A549 (cell line): ENCODE measurements around the gene DYNC1LI2. TPM values are rescaled to one million over a fixed set of nuclear protein-coding genes. Genes with fewer than 3 reads are reported as not detected.
A peak's percentile ranks its signal among the peaks of the same experiment; 100 is the strongest.

Experiments
- ATAC-seq, 2 experiments: fragments of 200-7000 bp in 1 of 2; fragments of >200 bp in 1 of 2; cut with Nextera tagmentation in 1 of 2; cut with Tn5 transposase in 1 of 2; 3 replicates each; pipeline versions ENCODE4 v1.8.0 to v1.9.1; 2018 to 2020; ENCODE audit warnings: mild to moderate bottlenecking in 1 of 2, moderate library complexity in 1 of 2
- CTCF ChIA-PET: fragments of 300-600 bp; sonication (Branson Sonifier 250); formaldehyde crosslinking; extraction: SDS; loops from one replicate; lab custom pipeline; 2021; ENCODE audit warnings: antibody characterized with exemption, inconsistent platforms; lab: Yijun Ruan, JAX
- POLR2A ChIA-PET: fragments of 350-600 bp; formaldehyde crosslinking; extraction: SDS; loops from one replicate; lab custom pipeline; 2021; ENCODE audit warnings: antibody characterized with exemption, inconsistent platforms; lab: Yijun Ruan, JAX
- DNase-seq, 2 experiments: peaks; one replicate each; pipeline versions ENCODE4 v3.0.0 to v3.0.0-alpha.2; 2011 to 2016; ENCODE audit warnings: low read depth in 1 of 2, low spot score in 1 of 2
- FAIRE-seq: peaks from 2 replicates; lab custom pipeline; 2011; peaks lifted over from hg19 to GRCh38; lab: Jason Lieb, UNC
- H3K27ac ChIP-seq, 2 experiments: fragments of >200 bp; sonication (Bioruptor Twin); formaldehyde crosslinking; 3 replicates each; pipeline ENCODE4 v1.5.1; 2016 to 2017
- H3K4me1 ChIP-seq: fragments of >200 bp; sonication (Bioruptor Twin); formaldehyde crosslinking; 3 replicates; pipeline ENCODE4 v1.6.1; 2016
- H3K4me2 ChIP-seq: fragments of >200 bp; sonication (Bioruptor Twin); formaldehyde crosslinking; 3 replicates; pipeline ENCODE4 v1.6.1; 2016
- H3K4me3 ChIP-seq: fragments of >200 bp; sonication (Bioruptor Twin); formaldehyde crosslinking; 3 replicates; pipeline ENCODE4 v1.5.1; 2016
- H3K9me3 ChIP-seq: fragments of >200 bp; sonication (Bioruptor Twin); formaldehyde crosslinking; 3 replicates; pipeline ENCODE4 v1.6.1; 2016
- BHLHE40 ChIP-seq: IDR thresholded peaks from 2 replicates; pipeline ENCODE4 v1.6.1; 2012; ENCODE audit warnings: low read depth, low read length, inconsistent platforms
- CBX8 ChIP-seq: fragments of 200-600 bp; sonication (generic); IDR thresholded peaks from 2 replicates; pipeline ENCODE4 v1.6.1; 2016
- CEBPB ChIP-seq, 2 experiments: fragments of >200 bp in 1 of 2; sonication (Bioruptor Twin) in 1 of 2; formaldehyde crosslinking in 1 of 2; IDR thresholded peaks; 2 replicates each; pipeline ENCODE4 v1.6.1; 2012 to 2016
- CHD2 ChIP-seq: fragments of 150-350 bp; IDR thresholded peaks from 2 replicates; pipeline ENCODE4 v1.6.1; 2014; ENCODE audit warnings: low read length; ENCODE audit not compliant: partially characterized antibody
- CHD4 ChIP-seq: fragments of 200-600 bp; sonication (generic); IDR thresholded peaks from 2 replicates; pipeline ENCODE4 v1.6.1; 2016; ENCODE audit warnings: antibody characterized with exemption, mild to moderate bottlenecking, borderline replicate concordance
- EHF ChIP-seq: fragments of 250-450 bp; sonication (Bioruptor Pico); IDR thresholded peaks from 2 replicates; pipeline ENCODE4 v1.5.0; 2020; ENCODE audit warnings: mild to moderate bottlenecking
- HOXA7 ChIP-seq: fragments of 250-450 bp; sonication (Bioruptor Pico); IDR thresholded peaks from 2 replicates; pipeline ENCODE4 v1.5.0; 2020; ENCODE audit warnings: mild to moderate bottlenecking, moderate library complexity
- MYC ChIP-seq: IDR thresholded peaks from 2 replicates; pipeline ENCODE4 v1.6.1; 2012; ENCODE audit warnings: mild to moderate bottlenecking, inconsistent platforms, low read length, improper control_type of control experiment, borderline replicate concordance
- NFE2L2 ChIP-seq: fragments of 150-350 bp; conservative IDR thresholded peaks from 2 replicates; pipeline ENCODE4 v1.6.1; 2014; ENCODE audit warnings: low read length
- NR3C1 ChIP-seq: fragments of >200 bp; sonication (Bioruptor Twin); formaldehyde crosslinking; IDR thresholded peaks from 3 replicates; pipeline ENCODE4 v1.6.1; 2017
- POLR2A ChIP-seq: IDR thresholded peaks from 2 replicates; pipeline ENCODE4 v1.6.1; 2012; ENCODE audit warnings: mild to moderate bottlenecking, low read length
- POLR2AphosphoS2 ChIP-seq: conservative IDR thresholded peaks from 2 replicates; pipeline ENCODE4 v1.6.1; 2012; ENCODE audit warnings: low read length, improper control_type of control experiment, inconsistent platforms
- RAD21 ChIP-seq, 2 experiments: fragments of >200 bp in 1 of 2; sonication (Bioruptor Twin) in 1 of 2; formaldehyde crosslinking in 1 of 2; IDR thresholded peaks in 1 of 2; conservative IDR thresholded peaks in 1 of 2; 2 replicates in 1 of 2; 3 replicates in 1 of 2; pipeline ENCODE4 v1.6.1; 2012 to 2018; ENCODE audit warnings: inconsistent platforms in 1 of 2
- RARB ChIP-seq: fragments of 250-450 bp; sonication (Bioruptor Pico); IDR thresholded peaks from 2 replicates; pipeline ENCODE4 v1.8.0; 2021; ENCODE audit warnings: mild to moderate bottlenecking, moderate library complexity
- RFX5 ChIP-seq: fragments of 450-650 bp; IDR thresholded peaks from 2 replicates; pipeline ENCODE4 v1.7.1; 2014; ENCODE audit warnings: antibody characterized with exemption, mild to moderate bottlenecking, moderate library complexity
- RNF2 ChIP-seq: fragments of 200-600 bp; sonication (generic); IDR thresholded peaks from 2 replicates; pipeline ENCODE4 v1.6.1; 2016; ENCODE audit warnings: low read depth, mild to moderate bottlenecking, antibody characterized with exemption, moderate library complexity, borderline replicate concordance
- SMC3 ChIP-seq: fragments of >200 bp; sonication (Bioruptor Twin); formaldehyde crosslinking; IDR thresholded peaks from 3 replicates; pipeline ENCODE4 v1.6.1; 2018; ENCODE audit warnings: inconsistent platforms
- ZFP36 ChIP-seq: fragments of 450-650 bp; IDR thresholded peaks from 2 replicates; pipeline ENCODE4 v1.6.1; 2014; ENCODE audit warnings: borderline replicate concordance; ENCODE audit not compliant: partially characterized antibody
- WGBS: methylation state at CpG from one replicate; pipeline ENCODE4 v1.1.6; 2017; ENCODE audit errors: missing lambda C conversion rate; 5-methylcytosine and 5-hydroxymethylcytosine counted together
- polyA plus RNA-seq, 4 experiments: library from polyadenylated mRNA; depleted of rRNA in 3 of 4; stranded (reverse); fragments of >200 nt; fragmentation: RNase III in 1 of 4; extraction: RNeasy Plus Mini Kit Qiagen cat#74134 plus additional on column Dnase treatment in 1 of 4; gene quantifications; 2 replicates in 3 of 4; 3 replicates in 1 of 4; pipeline ENCODE4 v1.2.3, GENCODE V29; 2011 to 2017
- TF ChIP-seq, protein P1 (sequence below): fragments of 450-650 bp; IDR thresholded peaks from 2 replicates; pipeline ENCODE4 v1.6.1; 2014; ENCODE audit warnings: antibody characterized with exemption
- TF ChIP-seq, protein P2 (sequence below): IDR thresholded peaks from 2 replicates; pipeline ENCODE4 v1.6.1; 2012
- TF ChIP-seq, protein P3 (sequence below): fragments of >200 bp; sonication (Bioruptor Twin); formaldehyde crosslinking; IDR thresholded peaks from 3 replicates; pipeline ENCODE4 v1.5.1; 2016
- TF ChIP-seq, protein P4 (sequence below): fragments of 200-600 bp; sonication (generic); IDR thresholded peaks from 2 replicates; pipeline ENCODE4 v1.6.1; 2016; ENCODE audit warnings: antibody characterized with exemption, mild to moderate bottlenecking, moderate library complexity

The DYNC1LI2 gene
- polyA plus RNA-seq, 2 of the 4 experiments (the other 2 are of a cell fraction) = 96.5 to 112 TPM

DNA sequence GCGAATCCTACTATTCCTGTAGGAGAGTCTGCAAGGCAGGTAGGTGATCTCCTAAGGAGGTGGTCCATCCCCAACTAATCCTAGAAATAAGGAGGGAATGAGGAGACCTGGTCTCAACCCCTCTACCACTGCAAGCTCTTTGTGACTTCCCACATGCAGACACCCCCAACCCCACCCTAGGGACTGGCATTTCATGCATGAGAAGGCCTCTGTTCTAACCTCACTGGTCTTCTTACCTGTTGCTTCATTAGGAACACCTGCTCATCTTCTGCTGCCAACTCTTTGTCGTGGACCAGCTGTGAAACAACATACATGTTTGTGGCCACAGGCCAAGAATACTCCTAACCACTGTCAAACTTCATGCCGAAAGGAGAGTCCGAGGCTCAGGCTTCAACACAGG lies 22.6 kb downstream of the DYNC1LI2 start:
- no peak for TF ChIP-seq CHD4
- TF ChIP-seq POLR2AphosphoS2 = no peak
- TF ChIP-seq ZFP36 = no peak
- no peak for TF ChIP-seq CHD2
- TF ChIP-seq, protein P1, sequence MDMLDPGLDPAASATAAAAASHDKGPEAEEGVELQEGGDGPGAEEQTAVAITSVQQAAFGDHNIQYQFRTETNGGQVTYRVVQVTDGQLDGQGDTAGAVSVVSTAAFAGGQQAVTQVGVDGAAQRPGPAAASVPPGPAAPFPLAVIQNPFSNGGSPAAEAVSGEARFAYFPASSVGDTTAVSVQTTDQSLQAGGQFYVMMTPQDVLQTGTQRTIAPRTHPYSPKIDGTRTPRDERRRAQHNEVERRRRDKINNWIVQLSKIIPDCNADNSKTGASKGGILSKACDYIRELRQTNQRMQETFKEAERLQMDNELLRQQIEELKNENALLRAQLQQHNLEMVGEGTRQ = no peak
- TF ChIP-seq NFE2L2 = no peak
- no peak for TF ChIP-seq RARB (CRISPR knock-in tag)
- TF ChIP-seq EHF (CRISPR knock-in tag) = no peak
- no peak for TF ChIP-seq MYC
- no peak for TF ChIP-seq BHLHE40
- TF ChIP-seq POLR2A = no peak
- TF ChIP-seq, protein P2, sequence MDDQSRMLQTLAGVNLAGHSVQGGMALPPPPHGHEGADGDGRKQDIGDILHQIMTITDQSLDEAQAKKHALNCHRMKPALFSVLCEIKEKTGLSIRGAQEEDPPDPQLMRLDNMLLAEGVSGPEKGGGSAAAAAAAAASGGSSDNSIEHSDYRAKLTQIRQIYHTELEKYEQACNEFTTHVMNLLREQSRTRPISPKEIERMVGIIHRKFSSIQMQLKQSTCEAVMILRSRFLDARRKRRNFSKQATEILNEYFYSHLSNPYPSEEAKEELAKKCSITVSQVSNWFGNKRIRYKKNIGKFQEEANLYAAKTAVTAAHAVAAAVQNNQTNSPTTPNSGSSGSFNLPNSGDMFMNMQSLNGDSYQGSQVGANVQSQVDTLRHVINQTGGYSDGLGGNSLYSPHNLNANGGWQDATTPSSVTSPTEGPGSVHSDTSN = no peak
- no peak for TF ChIP-seq CEBPB (IDR thresholded peaks at IDR 0.05)
- POLR2A ChIA-PET = no interaction called here

DNA sequence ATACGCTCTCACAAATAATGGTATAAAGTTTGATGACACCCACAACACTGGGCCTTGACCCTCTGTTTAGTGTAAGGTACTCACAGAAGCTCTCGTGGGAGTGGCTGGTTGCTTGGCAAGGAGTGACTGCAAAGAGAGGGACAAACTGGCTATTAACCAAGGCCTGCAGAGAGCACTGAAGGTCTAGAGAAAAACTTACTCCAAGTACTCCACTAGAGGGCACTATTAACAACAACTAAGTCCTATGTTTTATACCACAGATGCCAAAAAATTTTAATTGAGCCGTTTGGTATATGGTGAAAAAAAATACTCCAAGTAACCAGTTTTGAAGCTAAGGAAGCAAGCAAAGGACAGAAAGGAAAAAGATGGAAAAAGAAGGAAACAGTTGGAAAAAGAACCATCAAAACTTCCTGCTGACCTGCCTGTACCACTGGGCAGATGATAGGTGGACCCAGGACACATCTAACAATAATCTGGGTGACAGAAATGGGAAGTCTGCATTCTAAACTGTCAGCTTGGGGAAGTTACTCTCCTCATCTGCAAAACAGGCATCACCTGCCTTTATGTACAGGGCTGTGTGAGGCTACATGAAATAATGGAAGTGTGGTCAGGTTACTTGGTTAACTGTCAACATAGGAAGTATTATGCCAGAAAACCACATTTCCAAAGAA lies 23.2 kb downstream of the DYNC1LI2 start:
- CTCF ChIA-PET = interaction anchor here (0.5 to 7.2 kb wide), 37 partner anchors 11 to 323 kb away, joined by 3 to 166 read pairs (median 4); partner anchors contain the start of genes CMTM4, DYNC1LI2 and NAE1
- FAIRE-seq = no peak
- no peak overlapping the region for H3K4me2 ChIP-seq
- H3K4me3 ChIP-seq = no peak overlapping the region
- no peaks in the 10 kb centered on the region for H3K4me1 ChIP-seq
- ATAC-seq = peak; percentile 90 to 94
- no peak overlapping the region for H3K27ac ChIP-seq
- TF ChIP-seq RAD21 (conservative IDR thresholded peaks at IDR 0.05 in 1 of 2, IDR thresholded peaks at IDR 0.05 in 1 of 2) (peak; percentile 37 to 52; a peak in 3 of 5 replicates), NR3C1 (no peak), SMC3 (peak; percentile 58)
- TF ChIP-seq, protein P3, sequence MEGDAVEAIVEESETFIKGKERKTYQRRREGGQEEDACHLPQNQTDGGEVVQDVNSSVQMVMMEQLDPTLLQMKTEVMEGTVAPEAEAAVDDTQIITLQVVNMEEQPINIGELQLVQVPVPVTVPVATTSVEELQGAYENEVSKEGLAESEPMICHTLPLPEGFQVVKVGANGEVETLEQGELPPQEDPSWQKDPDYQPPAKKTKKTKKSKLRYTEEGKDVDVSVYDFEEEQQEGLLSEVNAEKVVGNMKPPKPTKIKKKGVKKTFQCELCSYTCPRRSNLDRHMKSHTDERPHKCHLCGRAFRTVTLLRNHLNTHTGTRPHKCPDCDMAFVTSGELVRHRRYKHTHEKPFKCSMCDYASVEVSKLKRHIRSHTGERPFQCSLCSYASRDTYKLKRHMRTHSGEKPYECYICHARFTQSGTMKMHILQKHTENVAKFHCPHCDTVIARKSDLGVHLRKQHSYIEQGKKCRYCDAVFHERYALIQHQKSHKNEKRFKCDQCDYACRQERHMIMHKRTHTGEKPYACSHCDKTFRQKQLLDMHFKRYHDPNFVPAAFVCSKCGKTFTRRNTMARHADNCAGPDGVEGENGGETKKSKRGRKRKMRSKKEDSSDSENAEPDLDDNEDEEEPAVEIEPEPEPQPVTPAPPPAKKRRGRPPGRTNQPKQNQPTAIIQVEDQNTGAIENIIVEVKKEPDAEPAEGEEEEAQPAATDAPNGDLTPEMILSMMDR = peak; percentile 80
- DNase-seq = peak; percentile 61 to 66
- POLR2A ChIA-PET = no interaction called here
- WGBS = 32% methylated on average over 3 of the region's 3 CpGs
- H3K9me3 ChIP-seq = no peaks in the 10 kb centered on the region

More for the DNA sequence above, 22.6 kb downstream of the DYNC1LI2 start:
- WGBS = 88% methylated on average over 4 of the region's 4 CpGs
- ATAC-seq (peak; percentile 31 to 40; a peak in 3 of 6 replicates), FAIRE-seq (no peak), DNase-seq (no peak)
- H3K9me3 ChIP-seq = no peaks in the 10 kb centered on the region
- CTCF ChIA-PET = interaction anchor here (0.6 to 7.2 kb wide), 32 partner anchors 12 to 324 kb away, joined by 3 to 166 read pairs (median 5); partner anchors contain the start of genes CMTM4 and DYNC1LI2
- no peaks in the 10 kb centered on the region for H3K4me1 ChIP-seq
- H3K27ac ChIP-seq = no peak overlapping the region
- no peak overlapping the region for H3K4me2 ChIP-seq
- H3K4me3 ChIP-seq = no peak overlapping the region

DNA sequence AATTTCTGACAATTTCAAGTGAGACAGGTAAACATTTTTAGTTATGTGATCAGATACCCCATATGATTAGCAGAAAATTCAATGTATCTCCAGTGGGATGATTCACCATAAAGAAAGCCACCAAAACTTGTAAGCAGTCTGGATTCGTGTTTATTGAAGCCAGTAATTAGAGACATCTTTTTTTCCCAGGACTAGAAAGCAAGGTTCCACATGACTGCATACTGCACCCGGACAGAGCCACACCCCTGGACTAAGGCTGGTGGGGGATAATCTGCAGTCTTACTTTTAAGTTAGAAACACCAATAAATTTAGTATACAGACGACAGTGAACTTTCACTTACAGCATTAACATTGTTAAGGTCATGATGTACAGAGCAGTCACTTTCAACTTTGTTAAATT lies 30.6 kb downstream of the DYNC1LI2 start:
- no peak for TF ChIP-seq RNF2
- TF ChIP-seq CBX8 = no peak
- TF ChIP-seq RFX5 = no peak
- no peak for TF ChIP-seq HOXA7
- TF ChIP-seq, protein P4, sequence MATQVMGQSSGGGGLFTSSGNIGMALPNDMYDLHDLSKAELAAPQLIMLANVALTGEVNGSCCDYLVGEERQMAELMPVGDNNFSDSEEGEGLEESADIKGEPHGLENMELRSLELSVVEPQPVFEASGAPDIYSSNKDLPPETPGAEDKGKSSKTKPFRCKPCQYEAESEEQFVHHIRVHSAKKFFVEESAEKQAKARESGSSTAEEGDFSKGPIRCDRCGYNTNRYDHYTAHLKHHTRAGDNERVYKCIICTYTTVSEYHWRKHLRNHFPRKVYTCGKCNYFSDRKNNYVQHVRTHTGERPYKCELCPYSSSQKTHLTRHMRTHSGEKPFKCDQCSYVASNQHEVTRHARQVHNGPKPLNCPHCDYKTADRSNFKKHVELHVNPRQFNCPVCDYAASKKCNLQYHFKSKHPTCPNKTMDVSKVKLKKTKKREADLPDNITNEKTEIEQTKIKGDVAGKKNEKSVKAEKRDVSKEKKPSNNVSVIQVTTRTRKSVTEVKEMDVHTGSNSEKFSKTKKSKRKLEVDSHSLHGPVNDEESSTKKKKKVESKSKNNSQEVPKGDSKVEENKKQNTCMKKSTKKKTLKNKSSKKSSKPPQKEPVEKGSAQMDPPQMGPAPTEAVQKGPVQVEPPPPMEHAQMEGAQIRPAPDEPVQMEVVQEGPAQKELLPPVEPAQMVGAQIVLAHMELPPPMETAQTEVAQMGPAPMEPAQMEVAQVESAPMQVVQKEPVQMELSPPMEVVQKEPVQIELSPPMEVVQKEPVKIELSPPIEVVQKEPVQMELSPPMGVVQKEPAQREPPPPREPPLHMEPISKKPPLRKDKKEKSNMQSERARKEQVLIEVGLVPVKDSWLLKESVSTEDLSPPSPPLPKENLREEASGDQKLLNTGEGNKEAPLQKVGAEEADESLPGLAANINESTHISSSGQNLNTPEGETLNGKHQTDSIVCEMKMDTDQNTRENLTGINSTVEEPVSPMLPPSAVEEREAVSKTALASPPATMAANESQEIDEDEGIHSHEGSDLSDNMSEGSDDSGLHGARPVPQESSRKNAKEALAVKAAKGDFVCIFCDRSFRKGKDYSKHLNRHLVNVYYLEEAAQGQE = no peak
- CTCF ChIA-PET = interaction anchor here (1.1 to 2.0 kb wide), 2 partner anchors 8 to 58 kb away, joined by 3 to 4 read pairs; no protein-coding TSS in a partner anchor
- Histone ChIP-seq H3K4me2 (no peak overlapping the region), H3K4me3 (no peak overlapping the region), H3K9me3 (no peaks in the 10 kb centered on the region), H3K27ac (no peak overlapping the region), H3K4me1 (no peaks in the 10 kb centered on the region)
- WGBS = 74% methylated on average over 3 of the region's 3 CpGs
- DNase-seq (no peak), ATAC-seq (no peak), FAIRE-seq (no peak)
- POLR2A ChIA-PET = no interaction called here
